GM12892 (cell line): ENCODE measurements around the gene DNAJB11. TPM values are rescaled to one million over a fixed set of nuclear protein-coding genes. Genes with fewer than 3 reads are reported as not detected.
A peak's percentile ranks its signal among the peaks of the same experiment; 100 is the strongest.
"Not testable (repeated sequence)": the region's sequence is repeated elsewhere in the genome, so short reads cannot be mapped to it uniquely, and the experiment has no call there.

Experiments used
- DNase-seq: peaks from one replicate; pipeline ENCODE4 v3.0.0; 2011; ENCODE audit not compliant: insufficient read length
- FAIRE-seq: peaks from 2 replicates; lab custom pipeline; 2011; peaks lifted over from hg19 to GRCh38; lab: Jason Lieb, UNC
- POLR2A ChIP-seq: IDR thresholded peaks from 2 replicates; pipeline ENCODE4 v1.6.1; 2011; ENCODE audit warnings: low read depth, low read length, control low read depth
- POLR2AphosphoS5 ChIP-seq: IDR thresholded peaks from 2 replicates; pipeline ENCODE4 v1.6.1; 2011; ENCODE audit warnings: low read depth, low read length, control low read depth
- TAF1 ChIP-seq: IDR thresholded peaks from 2 replicates; pipeline ENCODE4 v1.6.1; 2011; ENCODE audit warnings: low read depth, mild to moderate bottlenecking, control low read depth, low read length, borderline replicate concordance
- polyA plus RNA-seq: library from polyadenylated mRNA; unstranded; fragments of >200 nt; gene quantifications from one replicate; pipeline ENCODE4 v1.2.1, GENCODE V29; 2012; ENCODE audit warnings: missing spikeins, inconsistent platforms; ENCODE audit not compliant: missing spikeins

DNAJB11 gene
- polyA plus RNA-seq: 37.1 TPM

DNA sequence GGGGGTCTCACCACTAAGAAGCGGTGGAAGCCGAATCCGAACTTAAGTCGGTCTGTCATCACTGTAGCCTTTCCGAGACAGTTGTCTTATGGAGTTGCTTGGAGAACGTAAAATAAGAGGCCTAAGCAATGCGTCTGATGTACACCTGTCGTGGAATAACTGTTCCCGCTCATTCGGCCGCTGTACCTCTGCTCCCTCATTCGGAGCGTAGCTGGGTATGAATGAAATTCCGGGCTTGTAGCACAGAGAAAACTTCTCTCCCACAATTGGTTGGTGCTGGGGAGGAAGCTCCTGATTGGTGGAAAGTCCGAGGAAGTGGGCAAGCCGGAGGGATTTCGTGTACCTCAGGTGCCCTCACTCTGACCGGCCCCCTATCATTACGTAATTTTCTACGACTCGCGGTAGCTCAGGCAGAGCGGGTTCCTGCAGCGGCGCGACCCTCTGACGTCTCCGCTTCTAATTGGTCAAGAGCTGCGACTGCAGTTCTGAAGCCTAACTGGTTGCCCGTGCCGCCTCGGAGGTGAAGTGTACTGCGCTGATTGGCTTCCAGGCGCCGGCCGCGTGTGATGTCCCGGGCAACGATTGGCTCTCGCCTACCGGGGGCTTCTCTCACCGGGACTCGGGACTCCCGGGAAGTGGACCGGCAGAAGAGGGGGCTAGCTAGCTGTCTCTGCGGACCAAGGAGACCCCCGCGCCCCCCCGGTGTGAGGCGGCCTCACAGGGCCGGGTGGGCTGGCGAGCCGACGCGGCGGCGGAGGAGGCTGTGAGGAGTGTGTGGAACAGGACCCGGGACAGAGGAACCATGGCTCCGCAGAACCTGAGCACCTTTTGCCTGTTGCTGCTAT, at the start of gene DNAJB11:
Gene DNAJB11 (plus strand): TSS at position 625 of the 845 bp plus-strand sequence. CDS start 178 bp downstream, at position 803.
- peak; percentile 98 for FAIRE-seq
- TF ChIP-seq POLR2AphosphoS5 (peak; percentile 97), TAF1 (peak; percentile 100), POLR2A (peak; percentile 96)
- peak; percentile 96 for DNase-seq

DNA sequence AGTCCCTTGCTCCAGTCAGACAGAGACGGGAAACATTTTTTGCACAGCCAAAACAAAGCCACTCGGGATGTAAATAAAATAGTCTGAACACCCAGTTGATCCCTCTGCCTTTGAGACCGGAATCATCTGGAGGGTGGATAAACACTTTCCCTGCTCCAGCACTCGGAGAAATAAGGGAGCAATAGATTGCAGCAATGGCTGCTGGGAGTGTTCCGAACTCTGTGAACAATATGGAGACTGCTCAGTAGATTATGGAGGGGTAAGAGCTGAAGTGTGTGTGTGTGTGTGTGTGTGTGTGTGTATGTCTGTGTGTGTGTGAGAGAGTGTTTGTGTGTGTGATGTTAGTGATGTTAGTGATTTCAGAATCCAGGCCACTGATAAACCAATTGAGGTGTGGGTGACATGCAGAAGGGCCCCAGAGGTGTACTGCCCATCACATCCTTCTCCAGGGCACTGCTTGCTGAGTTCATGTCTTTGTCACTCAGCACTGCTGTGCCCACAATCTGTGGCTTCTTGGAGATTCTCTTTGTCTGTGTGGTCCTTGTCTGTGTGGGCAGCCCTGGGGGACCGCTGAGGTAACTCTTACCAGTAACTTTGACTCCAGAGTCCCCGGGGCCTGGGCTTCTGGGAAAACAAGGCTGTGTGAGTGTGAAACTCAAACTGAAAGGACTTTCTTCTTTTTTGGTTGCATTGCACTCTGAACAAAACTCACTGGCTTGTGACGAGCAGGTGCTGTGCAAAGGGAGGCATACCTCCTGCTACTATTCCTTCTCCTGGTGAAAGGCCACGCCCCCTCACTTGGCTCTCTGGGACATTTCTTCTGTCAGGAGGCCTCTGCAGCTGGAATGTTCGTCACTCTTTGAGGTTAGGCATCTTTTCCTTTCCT, 49.3 kb upstream of the DNAJB11 start:
- TF ChIP-seq POLR2A: no peak
- no peak for TF ChIP-seq TAF1
- no peak for TF ChIP-seq POLR2AphosphoS5
- peak; percentile 86 for FAIRE-seq

DNA sequence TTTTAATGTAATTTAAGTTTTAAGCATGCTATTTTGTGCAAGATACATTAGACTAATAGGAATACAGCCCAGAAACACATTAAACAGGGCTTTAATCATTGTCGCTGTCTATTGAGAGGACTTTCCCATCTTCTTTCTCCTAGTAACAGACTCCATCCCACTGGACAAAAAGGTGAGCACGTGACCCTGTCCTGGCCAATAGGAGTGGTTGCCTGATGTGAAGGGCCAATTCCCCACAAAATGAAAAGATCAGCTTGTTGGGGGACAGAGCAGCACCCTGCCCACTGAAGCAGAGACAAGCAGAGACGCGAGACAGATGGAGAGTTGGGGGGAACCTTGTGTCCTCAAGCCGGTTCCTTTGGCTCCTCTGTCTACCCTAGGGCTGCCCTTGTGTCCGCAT, 47.5 kb upstream of the DNAJB11 start:
- no peak for DNase-seq
- no peak for FAIRE-seq
- TF ChIP-seq POLR2A (no peak), TAF1 (no peak), POLR2AphosphoS5 (no peak)

More for the DNA sequence above, 49.3 kb upstream of the DNAJB11 start:
- no peak for DNase-seq

GRCh38 chr3:186523434-186523833, 47.1 kb upstream of the DNAJB11 start:
- TF ChIP-seq TAF1 (no peak), POLR2AphosphoS5 (no peak), POLR2A (no peak)
- DNase-seq (no peak), FAIRE-seq (no peak)

DNA sequence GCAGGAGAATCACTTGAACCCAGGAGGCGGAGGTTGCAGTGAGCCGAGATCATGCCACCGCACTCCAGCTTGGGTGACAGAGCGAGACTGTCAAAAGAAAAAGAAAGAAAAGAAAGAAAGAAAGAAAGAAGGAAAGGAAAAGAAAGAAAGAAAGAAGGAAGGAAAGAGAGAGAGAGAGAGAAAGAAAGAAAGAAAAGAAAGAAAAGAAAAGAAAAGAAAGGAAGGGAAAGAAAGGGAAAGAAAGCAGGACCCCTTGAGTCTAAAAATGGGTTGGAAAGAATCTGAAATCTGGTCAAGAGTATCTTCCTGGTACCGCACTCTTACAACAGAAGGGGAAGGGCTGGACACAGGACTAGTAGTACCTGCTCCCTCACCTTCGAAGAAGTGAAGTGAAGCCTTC, 45.9 kb upstream of the DNAJB11 start:
- DNase-seq (no peak), FAIRE-seq (no peak)
- TF ChIP-seq TAF1 (no peak), POLR2AphosphoS5 (no peak), POLR2A (no peak)

GRCh38 chr3:186525369-186526255, 44.9 kb upstream of the DNAJB11 start:
- FAIRE-seq: peak; percentile 48
- TF ChIP-seq POLR2AphosphoS5: no peak
- TF ChIP-seq POLR2A: no peak
- no peak for TF ChIP-seq TAF1
- no peak for DNase-seq

GRCh38 chr3:186526256-186526606, 44.3 kb upstream of the DNAJB11 start:
- FAIRE-seq: no peak
- no peak for DNase-seq
- TF ChIP-seq POLR2A (no peak), TAF1 (no peak), POLR2AphosphoS5 (no peak)

GRCh38 chr3:186529201-186529999, 41.1 kb upstream of the DNAJB11 start:
- FAIRE-seq: no peak
- no peak for DNase-seq
- TF ChIP-seq POLR2A (no peak), TAF1 (no peak), POLR2AphosphoS5 (no peak)

- no peak for TF ChIP-seq POLR2AphosphoS5
- TF ChIP-seq POLR2A: no peak
- TF ChIP-seq TAF1: no peak
- FAIRE-seq: peak; percentile 36
- DNase-seq: no peak
Observed at GRCh38 chr3:186530415-186530814, 40.1 kb upstream of the DNAJB11 start.

DNA sequence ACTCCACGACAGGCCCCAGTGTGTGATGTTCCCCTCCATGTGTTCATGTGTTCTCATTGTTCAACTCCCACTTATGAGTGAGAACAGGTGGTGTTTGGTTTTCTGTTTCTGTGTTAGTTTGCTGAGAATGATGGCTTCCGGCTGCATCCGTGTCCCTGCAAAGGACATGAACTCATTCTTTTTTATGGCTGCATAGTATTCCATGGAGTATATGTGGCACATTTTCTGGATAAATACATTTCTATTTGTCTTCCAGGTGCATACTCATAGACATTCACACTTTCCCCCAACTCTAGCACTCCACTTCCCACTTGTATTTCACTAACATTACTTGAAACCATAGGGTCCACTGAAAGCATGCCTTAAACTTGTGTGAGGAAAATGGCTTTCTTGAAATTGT, 38.8 kb upstream of the DNAJB11 start:
- FAIRE-seq, DNase-seq: not testable (repeated sequence)

DNA sequence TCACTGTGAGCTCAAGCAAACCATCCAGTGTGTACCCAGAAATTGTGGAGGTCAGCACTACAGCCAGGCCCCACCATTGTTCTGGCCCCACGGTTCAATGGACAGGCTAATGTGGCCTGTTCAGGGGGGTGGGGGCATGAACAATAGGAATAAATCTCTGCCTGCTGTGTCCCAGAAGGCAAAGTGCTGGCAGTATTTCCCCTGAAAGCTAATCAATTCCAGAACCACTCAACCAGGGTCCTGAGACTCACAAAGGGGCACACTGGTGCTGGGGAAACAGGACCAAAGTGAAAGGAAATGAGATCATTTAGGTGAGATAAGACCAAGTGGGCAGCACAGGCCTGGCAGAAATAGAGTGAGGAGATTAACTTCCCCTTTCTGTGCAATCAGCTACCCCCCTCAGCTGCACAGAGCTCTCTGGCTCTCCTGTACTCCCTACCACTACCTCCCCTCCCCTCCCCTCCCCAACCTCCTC, 37.9 kb upstream of the DNAJB11 start:
- TF ChIP-seq TAF1 (no peak), POLR2A (no peak), POLR2AphosphoS5 (no peak)
- DNase-seq (no peak), FAIRE-seq (peak; percentile 87)
